ENCODE results near the gene AKR1D1.
A peak's percentile ranks its signal among the peaks of the same experiment; 100 is the strongest.
"Not testable (repeated sequence)": the region's sequence is repeated elsewhere in the genome, so short reads cannot be mapped to it uniquely, and the experiment has no call there.

The AKR1D1 gene

GRCh38 chr7:138120140-138120827 is 44.0 kb downstream of the AKR1D1 start:
- no peak for DNase-seq (ENCODE audit: low read depth in 2 of 2)

- no peak for DNase-seq (ENCODE audit: low read depth in 2 of 2)
Measured at GRCh38 chr7:138122162-138122561, 45.9 kb downstream of the AKR1D1 start.

- no peak for DNase-seq (ENCODE audit: low read depth in 2 of 2)
Measured at GRCh38 chr7:138125119-138125518, 48.9 kb downstream of the AKR1D1 start.

GRCh38 chr7:138125598-138126111 is 49.4 kb downstream of the AKR1D1 start:
- DNase-seq (ENCODE audit: low read depth in 2 of 2), result no peak

GRCh38 chr7:138126928-138127327 is 50.7 kb downstream of the AKR1D1 start:
- no peak for DNase-seq (ENCODE audit: low read depth in 2 of 2)

- DNase-seq (ENCODE audit: low read depth in 2 of 2), result no peak
Measured at GRCh38 chr7:138127996-138128395, 51.7 kb downstream of the AKR1D1 start.

GRCh38 chr7:138129551-138130165 is 53.4 kb downstream of the AKR1D1 start:
- no peak for DNase-seq (ENCODE audit: low read depth in 2 of 2)

- no peak for DNase-seq (ENCODE audit: low read depth in 2 of 2)
Measured at GRCh38 chr7:138137423-138138171, 61.3 kb downstream of the AKR1D1 start.

GRCh38 chr7:138138244-138138643 is 62.0 kb downstream of the AKR1D1 start:
- DNase-seq (ENCODE audit: low read depth in 2 of 2), result no peak

GRCh38 chr7:138142583-138143201 is 66.4 kb downstream of the AKR1D1 start:
- no peak for DNase-seq (ENCODE audit: low read depth in 2 of 2)

GRCh38 chr7:138144958-138145357 is 68.7 kb downstream of the AKR1D1 start:
- no peak for DNase-seq (ENCODE audit: low read depth in 2 of 2)

GRCh38 chr7:138146221-138146620 is 70.0 kb downstream of the AKR1D1 start:
- DNase-seq (ENCODE audit: low read depth in 2 of 2), result not testable (repeated sequence)

- DNase-seq (ENCODE audit: low read depth in 2 of 2), result not testable (repeated sequence)
Measured at GRCh38 chr7:138146757-138147734, 70.8 kb downstream of the AKR1D1 start.

- no peak for DNase-seq (ENCODE audit: low read depth in 2 of 2)
Measured at GRCh38 chr7:138151731-138152577, 75.7 kb downstream of the AKR1D1 start.

GRCh38 chr7:138154661-138155060 is 78.4 kb downstream of the AKR1D1 start:
- no peak for DNase-seq (ENCODE audit: low read depth in 2 of 2)

GRCh38 chr7:138157702-138158101 is 81.4 kb downstream of the AKR1D1 start:
- DNase-seq (ENCODE audit: low read depth in 2 of 2), result no peak

- DNase-seq (ENCODE audit: low read depth in 2 of 2), result no peak
Measured at GRCh38 chr7:138158739-138159528, 82.7 kb downstream of the AKR1D1 start.

GRCh38 chr7:138161600-138162081 is 85.4 kb downstream of the AKR1D1 start:
- DNase-seq (ENCODE audit: low read depth in 2 of 2), result peak; percentile 21 to 35

- no peak for DNase-seq (ENCODE audit: low read depth in 2 of 2)
Measured at GRCh38 chr7:138162236-138162635, 86.0 kb downstream of the AKR1D1 start.
